ENCODE results near the gene GCLC. TPM values are rescaled to one million over a fixed set of nuclear protein-coding genes. Genes with fewer than 3 reads are reported as not detected.

GCLC gene
- total and polyA plus RNA-seq, 4 donors, result 13.2 to 40.0 (median 22.9) TPM

GRCh38 chr6:53497905-53498304, 47.0 kb downstream of the GCLC start:
- no peak for DNase-seq
- H3K27ac ChIP-seq (ENCODE audit: low read depth in 1 of 2, low read length in 1 of 2), result no peak overlapping the region
- ATAC-seq (ENCODE audit: insufficient read depth, low FRiP score), result no peak
- H3K4me3 ChIP-seq, result no peak overlapping the region
- no peak for TF ChIP-seq CTCF (IDR thresholded peaks at IDR 0.05; ENCODE audit: control extremely low read depth, extremely low read depth)
- H3K4me1 ChIP-seq (ENCODE audit: control insufficient read depth in 5 of 5, insufficient read depth in 5 of 5, low read length in 5 of 5), result peaks cover 0 to 63% (median 19%) of the 10 kb centered on the region in 5 donors
- no peaks in the 10 kb centered on the region for H3K9me3 ChIP-seq (ENCODE audit: control insufficient read depth in 4 of 4, insufficient read depth in 3 of 4, low read length in 3 of 4)
- no peak overlapping the region for H3K9ac ChIP-seq (ENCODE audit: insufficient read depth in 1 of 2, low read length in 2 of 2)
- H3K27me3 ChIP-seq (ENCODE audit: control insufficient read depth in 3 of 3, insufficient read depth in 3 of 3, low read length in 2 of 3), result no peaks in the 10 kb centered on the region
- 91 to 92% methylated on average over 2 of the region's 2 CpGs for WGBS, 2 donors
- H3K36me3 ChIP-seq (ENCODE audit: control insufficient read depth in 4 of 4, insufficient read depth in 4 of 4, low read length in 4 of 4), result peaks cover 3 to 20% (median 11%) of the 10 kb centered on the region in 4 donors

- Histone ChIP-seq H3K4me3 (no peak overlapping the region), H3K9me3 (ENCODE audit: control insufficient read depth in 4 of 4, insufficient read depth in 3 of 4, low read length in 3 of 4) (no peaks in the 10 kb centered on the region), H3K27ac (ENCODE audit: low read depth in 1 of 2, low read length in 1 of 2) (no peak overlapping the region), H3K27me3 (ENCODE audit: control insufficient read depth in 3 of 3, insufficient read depth in 3 of 3, low read length in 2 of 3) (no peaks in the 10 kb centered on the region), H3K9ac (ENCODE audit: insufficient read depth in 1 of 2, low read length in 2 of 2) (no peak overlapping the region), H3K36me3 (ENCODE audit: control insufficient read depth in 4 of 4, insufficient read depth in 4 of 4, low read length in 4 of 4) (peaks cover 3 to 11% (median 10%) of the 10 kb centered on the region in 4 donors), H3K4me1 (ENCODE audit: control insufficient read depth in 5 of 5, insufficient read depth in 5 of 5, low read length in 5 of 5) (peaks cover 0 to 63% (median 19%) of the 10 kb centered on the region in 5 donors)
- ATAC-seq (ENCODE audit: insufficient read depth, low FRiP score) (no peak), DNase-seq (peak in 2 of 3 donors; percentile 56 to 68)
- no peak for TF ChIP-seq CTCF (IDR thresholded peaks at IDR 0.05; ENCODE audit: control extremely low read depth, extremely low read depth)
- WGBS, 2 donors, result 40 to 74% methylated on average over 5 of the region's 5 CpGs
Observed at GRCh38 chr6:53496797-53497375, 48.0 kb downstream of the GCLC start.

- no peak for ATAC-seq (ENCODE audit: insufficient read depth, low FRiP score)
- 67 to 84% methylated on average over 6 of the region's 6 CpGs for WGBS, 2 donors
- H3K27ac ChIP-seq (ENCODE audit: low read depth in 1 of 2, low read length in 1 of 2), result no peak overlapping the region
- peaks cover 0 to 52% (median 19%) of the 10 kb centered on the region in 5 donors for H3K4me1 ChIP-seq (ENCODE audit: control insufficient read depth in 5 of 5, insufficient read depth in 5 of 5, low read length in 5 of 5)
- H3K9me3 ChIP-seq (ENCODE audit: control insufficient read depth in 4 of 4, insufficient read depth in 3 of 4, low read length in 3 of 4), result no peaks in the 10 kb centered on the region
- H3K4me3 ChIP-seq, result no peak overlapping the region
- no peaks in the 10 kb centered on the region for H3K27me3 ChIP-seq (ENCODE audit: control insufficient read depth in 3 of 3, insufficient read depth in 3 of 3, low read length in 2 of 3)
- peaks cover 3 to 11% (median 9%) of the 10 kb centered on the region in 4 donors for H3K36me3 ChIP-seq (ENCODE audit: control insufficient read depth in 4 of 4, insufficient read depth in 4 of 4, low read length in 4 of 4)
- peak; percentile 73 to 97 (median 97) for DNase-seq
- no peak for TF ChIP-seq CTCF (IDR thresholded peaks at IDR 0.05; ENCODE audit: control extremely low read depth, extremely low read depth)
- no peak overlapping the region for H3K9ac ChIP-seq (ENCODE audit: insufficient read depth in 1 of 2, low read length in 2 of 2)
Observed at GRCh38 chr6:53495506-53496499, 49.1 kb downstream of the GCLC start.
